ENCODE results near the gene TRAPPC2L.

- TF ChIP-seq CTCF (IDR thresholded peaks at IDR 0.05) (no peak), EZH2 (IDR thresholded peaks at IDR 0.05; ENCODE audit: borderline replicate concordance, insufficient read depth, low read depth, low read length, poor library complexity, severe bottlenecking) (no peak)
These were observed 36.4 kb upstream of the TRAPPC2L start for GRCh38 chr16:88820385-88821025.
